KMS-11 (cell line): ENCODE measurements around the gene TCL1A.

ENCODE experiments used
- H2AFZ ChIP-seq: fragments of 200-600 bp; sonication (generic); 2 replicates; pipeline ENCODE4 v1.6.1; 2016; ENCODE audit warnings: antibody characterized with exemption, mixed run types, low read depth
- H3K27ac ChIP-seq: fragments of 200-600 bp; sonication (generic); 2 replicates; pipeline ENCODE4 v1.6.1; 2016; ENCODE audit warnings: mild to moderate bottlenecking, mixed run types
- H3K27me3 ChIP-seq: fragments of 200-600 bp; sonication (generic); 2 replicates; pipeline ENCODE4 v1.6.1; 2017; ENCODE audit warnings: mild to moderate bottlenecking, low read depth, mixed run types, moderate library complexity; ENCODE audit not compliant: insufficient read depth
- H3K36me3 ChIP-seq: fragments of 200-600 bp; sonication (generic); 2 replicates; pipeline ENCODE4 v1.6.1; 2017; ENCODE audit warnings: mild to moderate bottlenecking, mixed run types; ENCODE audit not compliant: insufficient read depth
- H3K4me1 ChIP-seq: fragments of 200-600 bp; sonication (generic); 2 replicates; pipeline ENCODE4 v1.6.1; 2016; ENCODE audit warnings: mild to moderate bottlenecking, low read depth, mixed run types; ENCODE audit not compliant: poor library complexity, severe bottlenecking
- H3K4me2 ChIP-seq: fragments of 200-600 bp; sonication (generic); 2 replicates; pipeline ENCODE4 v1.7.0; 2016; ENCODE audit warnings: mild to moderate bottlenecking, mixed run types
- H3K4me3 ChIP-seq: fragments of 200-600 bp; sonication (generic); IDR thresholded peaks from 2 replicates; pipeline ENCODE4 v1.6.1; 2017; ENCODE audit warnings: low read depth, low read length, mixed read lengths; ENCODE audit not compliant: insufficient read depth
- H3K79me2 ChIP-seq: fragments of 200-600 bp; sonication (generic); 2 replicates; pipeline ENCODE4 v1.6.1; 2016; ENCODE audit warnings: low read depth, mixed run types; ENCODE audit not compliant: insufficient read depth
- H3K9ac ChIP-seq: fragments of 200-600 bp; sonication (generic); 2 replicates; pipeline ENCODE4 v1.6.1; 2016; ENCODE audit warnings: mild to moderate bottlenecking, mixed run types
- H4K20me1 ChIP-seq: fragments of 200-600 bp; sonication (generic); 2 replicates; pipeline ENCODE4 v1.6.1; 2016; ENCODE audit warnings: mild to moderate bottlenecking, mixed run types; ENCODE audit not compliant: insufficient read depth
- TF ChIP-seq, protein P1 (sequence below): fragments of 200-600 bp; sonication (generic); conservative IDR thresholded peaks from 2 replicates; pipeline ENCODE4 v1.6.1; 2017; ENCODE audit warnings: low read depth, mild to moderate bottlenecking, antibody characterized with exemption, low read length, moderate library complexity, mixed read lengths

TCL1A gene

DNA sequence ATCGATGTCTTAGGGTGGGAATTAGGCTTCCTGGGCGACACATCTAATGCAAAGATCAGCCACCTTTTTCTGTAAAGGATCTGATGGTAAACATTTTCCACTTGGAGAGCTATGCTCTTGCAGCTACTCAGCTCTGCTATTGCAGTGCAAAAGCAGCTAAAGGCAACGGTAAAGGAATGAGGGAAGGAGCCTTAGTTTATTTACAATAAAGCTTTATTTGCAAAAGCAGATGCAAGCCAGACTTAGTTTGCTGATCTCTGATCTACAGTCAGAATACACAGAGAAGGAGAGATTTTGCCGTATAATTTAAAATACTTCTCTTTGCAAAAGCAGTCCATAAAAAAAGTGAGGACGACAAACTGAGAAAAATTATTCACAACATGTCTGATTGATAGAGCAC, 24.5 kb downstream of the TCL1A start:
- Histone ChIP-seq H3K27me3 (no peaks in the 10 kb centered on the region), H3K27ac (no peak overlapping the region), H3K4me1 (no peaks in the 10 kb centered on the region), H4K20me1 (no peaks in the 10 kb centered on the region), H3K4me3 (no peak overlapping the region), H3K79me2 (no peaks in the 10 kb centered on the region), H2AFZ (no peak overlapping the region), H3K4me2 (no peak overlapping the region), H3K36me3 (no peaks in the 10 kb centered on the region), H3K9ac (no peak overlapping the region)
- TF ChIP-seq, protein P1, sequence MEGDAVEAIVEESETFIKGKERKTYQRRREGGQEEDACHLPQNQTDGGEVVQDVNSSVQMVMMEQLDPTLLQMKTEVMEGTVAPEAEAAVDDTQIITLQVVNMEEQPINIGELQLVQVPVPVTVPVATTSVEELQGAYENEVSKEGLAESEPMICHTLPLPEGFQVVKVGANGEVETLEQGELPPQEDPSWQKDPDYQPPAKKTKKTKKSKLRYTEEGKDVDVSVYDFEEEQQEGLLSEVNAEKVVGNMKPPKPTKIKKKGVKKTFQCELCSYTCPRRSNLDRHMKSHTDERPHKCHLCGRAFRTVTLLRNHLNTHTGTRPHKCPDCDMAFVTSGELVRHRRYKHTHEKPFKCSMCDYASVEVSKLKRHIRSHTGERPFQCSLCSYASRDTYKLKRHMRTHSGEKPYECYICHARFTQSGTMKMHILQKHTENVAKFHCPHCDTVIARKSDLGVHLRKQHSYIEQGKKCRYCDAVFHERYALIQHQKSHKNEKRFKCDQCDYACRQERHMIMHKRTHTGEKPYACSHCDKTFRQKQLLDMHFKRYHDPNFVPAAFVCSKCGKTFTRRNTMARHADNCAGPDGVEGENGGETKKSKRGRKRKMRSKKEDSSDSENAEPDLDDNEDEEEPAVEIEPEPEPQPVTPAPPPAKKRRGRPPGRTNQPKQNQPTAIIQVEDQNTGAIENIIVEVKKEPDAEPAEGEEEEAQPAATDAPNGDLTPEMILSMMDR, result no peak

DNA sequence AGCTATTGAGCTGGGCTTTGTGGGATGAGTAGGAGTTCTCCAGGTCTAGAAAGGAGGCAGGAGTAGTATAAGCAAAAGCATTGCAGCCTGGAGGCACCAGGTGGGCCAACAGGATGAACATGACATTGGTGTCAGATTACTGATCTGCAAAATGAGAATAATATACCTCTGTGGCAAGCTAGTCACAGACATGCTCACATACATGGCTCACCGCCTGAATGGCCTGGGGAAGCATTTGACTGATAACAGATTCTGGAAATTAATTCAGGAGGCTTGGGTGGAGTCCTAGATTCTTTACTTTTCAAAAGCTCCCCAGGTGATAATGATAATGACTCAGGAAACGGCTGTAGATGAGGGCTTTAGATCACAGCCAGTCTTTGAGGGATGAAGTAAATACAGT, 27.0 kb downstream of the TCL1A start:
- H3K4me2 ChIP-seq, result no peak overlapping the region
- H3K9ac ChIP-seq, result no peak overlapping the region
- no peaks in the 10 kb centered on the region for H4K20me1 ChIP-seq
- H3K79me2 ChIP-seq, result no peaks in the 10 kb centered on the region
- TF ChIP-seq, protein P1, result no peak
- no peaks in the 10 kb centered on the region for H3K36me3 ChIP-seq
- H3K27me3 ChIP-seq, result no peaks in the 10 kb centered on the region
- H3K27ac ChIP-seq, result no peak overlapping the region
- no peak overlapping the region for H2AFZ ChIP-seq
- H3K4me3 ChIP-seq, result no peak overlapping the region
- no peaks in the 10 kb centered on the region for H3K4me1 ChIP-seq

DNA sequence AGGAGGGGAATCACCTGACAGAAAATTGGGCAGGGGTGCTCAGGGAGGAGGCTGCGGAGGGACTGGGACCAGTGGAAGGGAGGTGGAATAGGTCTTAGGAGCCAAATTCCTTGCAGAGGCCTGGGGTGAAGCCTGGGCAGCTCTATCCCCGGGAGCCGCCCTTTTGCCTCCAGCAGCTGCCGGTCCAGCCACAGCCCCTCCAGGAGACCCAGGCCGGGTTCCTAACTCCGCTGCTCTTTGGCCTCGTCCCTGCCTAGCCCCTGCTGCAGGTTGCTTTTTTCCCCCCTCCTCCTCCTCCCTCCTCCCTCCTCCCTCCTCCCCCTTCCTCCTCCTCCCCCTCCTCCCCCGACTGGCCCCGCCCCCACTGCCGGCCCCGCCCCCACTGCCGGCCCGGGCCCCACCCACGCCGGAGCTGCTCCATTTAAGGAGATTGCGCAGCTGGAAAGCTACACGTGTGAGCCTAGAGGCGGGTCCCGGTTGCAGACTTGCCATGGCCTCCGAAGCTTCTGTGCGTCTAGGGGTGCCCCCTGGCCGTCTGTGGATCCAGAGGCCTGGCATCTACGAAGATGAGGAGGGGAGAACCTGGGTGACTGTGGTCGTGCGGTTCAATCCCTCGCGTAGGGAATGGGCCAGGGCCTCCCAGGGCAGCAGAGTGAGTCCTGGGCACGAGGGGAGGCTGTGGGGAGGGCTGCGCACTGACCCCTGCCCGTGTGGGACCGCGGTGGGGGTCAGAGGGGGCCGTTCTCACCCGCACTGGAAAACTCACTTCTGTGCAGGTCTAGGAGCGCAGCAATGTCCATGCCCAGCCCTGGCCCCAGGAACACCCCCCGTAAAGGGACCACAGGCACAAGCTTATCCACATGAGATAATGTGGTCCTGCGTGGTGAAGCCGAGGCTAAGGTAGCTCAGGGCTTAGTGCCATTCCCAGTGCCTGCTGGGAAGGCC, 27.7 kb downstream of the TCL1A start, which contains the start of gene TCL1B:
Gene TCL1B (plus strand): TSS at position 449 of the 945 bp plus-strand sequence. CDS start 42 bp downstream, at position 491.
- no peak within 1 kb of the TSS for H3K9ac ChIP-seq
- H3K36me3 ChIP-seq, result no peaks in the 10 kb centered on the region
- no peak within 1 kb of the TSS for H2AFZ ChIP-seq
- H3K27me3 ChIP-seq, result no peaks in the 10 kb centered on the region
- H3K4me1 ChIP-seq, result no peaks in the 10 kb centered on the region
- no peak within 1 kb of the TSS for H3K27ac ChIP-seq
- no peak within 1 kb of the TSS for H3K4me2 ChIP-seq
- H4K20me1 ChIP-seq, result no peaks in the 10 kb centered on the region
- TF ChIP-seq, protein P1, result no peak
- H3K4me3 ChIP-seq, result no peak within 1 kb of the TSS
- H3K79me2 ChIP-seq, result no peaks in the 10 kb centered on the region

DNA sequence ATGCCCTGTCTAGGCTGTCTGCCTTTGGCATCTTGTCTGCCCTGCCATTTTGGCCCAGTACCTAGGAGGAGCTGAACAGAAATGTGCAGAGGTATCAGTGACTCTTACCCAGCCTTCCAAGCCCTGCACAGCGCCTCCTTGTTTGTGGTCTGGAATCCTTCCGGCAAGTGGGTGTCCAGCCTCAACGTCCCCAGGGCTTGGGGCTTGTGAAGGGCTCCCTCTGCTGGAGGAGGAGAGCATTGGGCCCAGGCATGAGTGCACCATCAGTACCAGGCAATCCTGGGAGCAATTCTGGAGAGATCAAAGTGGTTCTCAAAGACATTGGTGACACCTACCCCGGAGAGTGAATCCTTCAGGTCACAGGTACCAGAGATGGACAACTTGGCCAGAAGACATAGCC, 30.1 kb downstream of the TCL1A start:
- TF ChIP-seq, protein P1, result peak; percentile 70
- no peaks in the 10 kb centered on the region for H3K4me1 ChIP-seq
- no peak overlapping the region for H3K9ac ChIP-seq

More for the DNA sequence above, 30.1 kb downstream of the TCL1A start:
- Histone ChIP-seq H3K79me2 (no peaks in the 10 kb centered on the region), H4K20me1 (no peaks in the 10 kb centered on the region), H3K4me3 (no peak overlapping the region), H2AFZ (no peak overlapping the region), H3K27me3 (no peaks in the 10 kb centered on the region), H3K27ac (no peak overlapping the region), H3K36me3 (no peaks in the 10 kb centered on the region), H3K4me2 (no peak overlapping the region)
